GM12878 (cell line): Measurements from ENCODE around the gene DUOXA1. TPM values are rescaled to one million over a fixed set of nuclear protein-coding genes. Genes with fewer than 3 reads are reported as not detected.

Source experiments
- ATAC-seq: fragments of 200-7000 bp; cut with Tn5 transposase; 3 replicates; pipeline ENCODE4 v1.9.1; 2020; ENCODE audit warnings: mild to moderate bottlenecking, moderate library complexity
- BruUV-seq: library from RNA; stranded (reverse); fragments of 400-500 nt; replicated peaks from 2 replicates; lab custom pipeline; 2021; lab: Mats Ljungman, UMichigan
- CTCF ChIA-PET: fragments of 300-600 bp; sonication (Branson Sonifier 250); formaldehyde crosslinking; extraction: SDS; loops from one replicate; lab custom pipeline; 2021; ENCODE audit warnings: inconsistent platforms; lab: Yijun Ruan, JAX
- POLR2A ChIA-PET: fragments of 350-600 bp; formaldehyde crosslinking; extraction: SDS; loops from one replicate; lab custom pipeline; 2021; ENCODE audit warnings: inconsistent platforms; lab: Charles Lee
- RAD21 ChIA-PET: fragments of 300-600 bp; sonication (Branson Sonifier 250); formaldehyde crosslinking; loops from one replicate; lab custom pipeline; 2023; ENCODE audit warnings: antibody characterized with exemption; ENCODE audit not compliant: unreplicated experiment; lab: Charles Lee
- SMC1A ChIA-PET: fragments of 300-600 bp; sonication (Branson Sonifier 250); formaldehyde crosslinking; loops from one replicate; lab custom pipeline; 2023; ENCODE audit not compliant: unreplicated experiment, uncharacterized antibody; lab: Charles Lee
- DNase-seq: peaks from one replicate; pipeline ENCODE4 v3.0.0-alpha.2; 2011; ENCODE audit warnings: low read depth, low spot score
- FAIRE-seq: peaks from 3 replicates; lab custom pipeline; 2011; peaks lifted over from hg19 to GRCh38; lab: Jason Lieb, UNC
- H2AFZ ChIP-seq: 2 replicates; pipeline ENCODE4 v1.6.0; 2011; ENCODE audit warnings: low read depth, low read length, control low read depth; ENCODE audit not compliant: control insufficient read depth
- H3K27ac ChIP-seq: 2 replicates; pipeline ENCODE4 v1.5.1; 2011; ENCODE audit warnings: control low read depth; ENCODE audit not compliant: control insufficient read depth, insufficient read depth
- H3K27me3 ChIP-seq, 2 experiments: replicated peaks in 1 of 2; 2 replicates each; pipeline versions ENCODE4 v1.6.0 to v1.6.1; 2011; ENCODE audit warnings: low read length in 1 of 2; ENCODE audit not compliant: control insufficient read depth in 2 of 2, insufficient read depth in 2 of 2
- H3K36me3 ChIP-seq, 2 experiments: 2 replicates each; pipeline ENCODE4 v1.5.1; 2011; ENCODE audit warnings: low read length in 1 of 2; ENCODE audit not compliant: control insufficient read depth in 2 of 2, insufficient read depth in 2 of 2
- H3K4me1 ChIP-seq: 2 replicates; pipeline ENCODE4 v1.6.1; 2011; ENCODE audit warnings: mild to moderate bottlenecking, low read length, moderate library complexity, mixed read lengths; ENCODE audit not compliant: control insufficient read depth, insufficient read depth
- H3K4me2 ChIP-seq: 2 replicates; pipeline ENCODE4 v1.6.0; 2011; ENCODE audit warnings: control low read depth; ENCODE audit not compliant: control insufficient read depth, insufficient read depth
- H3K4me3 ChIP-seq: fragments of 200-600 bp; sonication (generic); 2 replicates; pipeline ENCODE4 v1.5.1; 2016
- H3K79me2 ChIP-seq: 2 replicates; pipeline ENCODE4 v1.6.0; 2011; ENCODE audit warnings: low read length; ENCODE audit not compliant: control insufficient read depth, insufficient read depth
- H3K9ac ChIP-seq: 2 replicates; pipeline ENCODE4 v1.8.0; 2011; ENCODE audit warnings: low read length, control low read depth, mixed read lengths; ENCODE audit not compliant: control insufficient read depth, insufficient read depth
- H3K9me3 ChIP-seq: replicated peaks from 3 replicates; pipeline ENCODE4 v1.5.1; 2011; ENCODE audit warnings: mild to moderate bottlenecking, low read length; ENCODE audit not compliant: control insufficient read depth, insufficient read depth
- H4K20me1 ChIP-seq: 2 replicates; pipeline ENCODE4 v1.6.0; 2011; ENCODE audit not compliant: control insufficient read depth, insufficient read depth
- BACH1 ChIP-seq: fragments of 450-650 bp; IDR thresholded peaks from 2 replicates; pipeline ENCODE4 v1.6.1; 2017; ENCODE audit warnings: mild to moderate bottlenecking, borderline replicate concordance
- BCL11A ChIP-seq: IDR thresholded peaks from 2 replicates; pipeline ENCODE4 v1.6.1; 2011; ENCODE audit warnings: low read depth, low read length
- BMI1 ChIP-seq: fragments of 450-650 bp; IDR thresholded peaks from 2 replicates; pipeline ENCODE4 v1.6.1; 2016; ENCODE audit warnings: mild to moderate bottlenecking, moderate library complexity, borderline replicate concordance
- E2F4 ChIP-seq: IDR thresholded peaks from 2 replicates; pipeline ENCODE4 v1.6.1; 2012; ENCODE audit warnings: low read depth, low read length, improper control_type of control experiment
- ETV6 ChIP-seq, 2 experiments: fragments of 450-650 bp in 1 of 2; IDR thresholded peaks in 1 of 2; conservative IDR thresholded peaks in 1 of 2; 2 replicates each; pipeline ENCODE4 v1.6.1; 2014; ENCODE audit warnings: antibody characterized with exemption in 1 of 2, borderline replicate concordance in 1 of 2, low read depth in 1 of 2, mild to moderate bottlenecking in 1 of 2, moderate library complexity in 1 of 2
- HDAC2 ChIP-seq: fragments of 200-600 bp; sonication (generic); IDR thresholded peaks from 2 replicates; pipeline ENCODE4 v1.6.1; 2017
- KLF5 ChIP-seq: fragments of 450-650 bp; IDR thresholded peaks from 2 replicates; pipeline ENCODE4 v1.6.1; 2014; ENCODE audit warnings: mild to moderate bottlenecking; ENCODE audit not compliant: partially characterized antibody
- PAX5 ChIP-seq: IDR thresholded peaks from 2 replicates; pipeline ENCODE4 v1.6.1; 2011; ENCODE audit warnings: low read depth, low read length, borderline replicate concordance
- RFX5 ChIP-seq: IDR thresholded peaks from 2 replicates; pipeline ENCODE4 v1.6.1; 2011; ENCODE audit warnings: low read depth, low read length, improper control_type of control experiment
- SRF ChIP-seq, 2 experiments: IDR thresholded peaks; 2 replicates each; pipeline ENCODE4 v1.6.1; 2011; ENCODE audit warnings: low read depth in 2 of 2, low read length in 2 of 2, mild to moderate bottlenecking in 1 of 2, moderate library complexity in 1 of 2
- STAT3 ChIP-seq: IDR thresholded peaks from 2 replicates; pipeline ENCODE4 v1.6.1; 2011; ENCODE audit warnings: low read depth, low read length, improper control_type of control experiment
- USF2 ChIP-seq: IDR thresholded peaks from 2 replicates; pipeline ENCODE4 v1.6.1; 2011; ENCODE audit warnings: low read depth, low read length, improper control_type of control experiment, borderline replicate concordance
- YY1 ChIP-seq: IDR thresholded peaks from 2 replicates; pipeline ENCODE4 v1.6.1; 2011; ENCODE audit warnings: low read depth, mild to moderate bottlenecking, low read length
- ZNF24 ChIP-seq: fragments of 450-650 bp; IDR thresholded peaks from 2 replicates; pipeline ENCODE4 v1.6.1; 2017; ENCODE audit warnings: antibody characterized with exemption, mild to moderate bottlenecking
- WGBS: methylation state at CpG from one replicate; pipeline ENCODE4 v1.1.6; 2016; ENCODE audit warnings: low lambda C conversion rate; ENCODE audit not compliant: insufficient replicate concordance, insufficient coverage; ENCODE audit errors: missing lambda C conversion rate; 5-methylcytosine and 5-hydroxymethylcytosine counted together
- in situ Hi-C: fragments of 300-500 bp; cut with MboI; formaldehyde crosslinking; loops from 9 replicates; pipeline ENCODE4 v1.14.3; 2018; ENCODE audit warnings: mixed read lengths
- intact Hi-C: fragments of 100-400 bp; cut with micrococcal nuclease; formaldehyde crosslinking; loops from one replicate; pipeline ENCODE4 v1.14.2; 2022; ENCODE audit not compliant: unreplicated experiment
- polyA plus RNA-seq, 11 experiments: library from polyadenylated mRNA; depleted of rRNA in 4 of 11; unstranded in 6 of 11; stranded (reverse) in 5 of 11; fragments of >200 nt; fragmentation: Nextera tagmentation in 4 of 11; fragmentation: Illumina TruSeq in 1 of 11; extraction: Ambion mirVana in 4 of 11; extraction: Trizol in 1 of 11; gene quantifications; 1 replicate in 1 of 11; 2 replicates in 10 of 11; pipeline versions ENCODE4 v1.2.1 to v1.2.3, GENCODE V29; 2011 to 2016; ENCODE audit warnings: inconsistent platforms in 2 of 11, missing spikeins in 2 of 11, low read depth in 1 of 11
- total RNA-seq, 4 experiments: library from RNA; depleted of rRNA in 3 of 4; stranded (reverse); fragments of >200 nt in 3 of 4; fragmentation: Illumina TruSeq in 1 of 4; extraction: Trizol in 1 of 4; gene quantifications; 2 replicates each; pipeline versions ENCODE4 v1.2.1 to v1.2.3, GENCODE V29; 2013 to 2021
- TF ChIP-seq, protein P1 (sequence below): fragments of 450-650 bp; formaldehyde crosslinking; IDR thresholded peaks from 2 replicates; pipeline ENCODE4 v1.4.0; 2022; ENCODE audit warnings: mild to moderate bottlenecking, moderate library complexity
- TF ChIP-seq, protein P2 (sequence below): IDR thresholded peaks from 2 replicates; pipeline ENCODE4 v1.6.1; 2012; ENCODE audit warnings: low read length, inconsistent platforms

The DUOXA1 gene
- total and polyA plus RNA-seq, 10 of the 15 experiments (the other 5 are each of a cell fraction or from before 2014, with no cell fraction given) = 0.08 TPM; not detected in 9

DNA sequence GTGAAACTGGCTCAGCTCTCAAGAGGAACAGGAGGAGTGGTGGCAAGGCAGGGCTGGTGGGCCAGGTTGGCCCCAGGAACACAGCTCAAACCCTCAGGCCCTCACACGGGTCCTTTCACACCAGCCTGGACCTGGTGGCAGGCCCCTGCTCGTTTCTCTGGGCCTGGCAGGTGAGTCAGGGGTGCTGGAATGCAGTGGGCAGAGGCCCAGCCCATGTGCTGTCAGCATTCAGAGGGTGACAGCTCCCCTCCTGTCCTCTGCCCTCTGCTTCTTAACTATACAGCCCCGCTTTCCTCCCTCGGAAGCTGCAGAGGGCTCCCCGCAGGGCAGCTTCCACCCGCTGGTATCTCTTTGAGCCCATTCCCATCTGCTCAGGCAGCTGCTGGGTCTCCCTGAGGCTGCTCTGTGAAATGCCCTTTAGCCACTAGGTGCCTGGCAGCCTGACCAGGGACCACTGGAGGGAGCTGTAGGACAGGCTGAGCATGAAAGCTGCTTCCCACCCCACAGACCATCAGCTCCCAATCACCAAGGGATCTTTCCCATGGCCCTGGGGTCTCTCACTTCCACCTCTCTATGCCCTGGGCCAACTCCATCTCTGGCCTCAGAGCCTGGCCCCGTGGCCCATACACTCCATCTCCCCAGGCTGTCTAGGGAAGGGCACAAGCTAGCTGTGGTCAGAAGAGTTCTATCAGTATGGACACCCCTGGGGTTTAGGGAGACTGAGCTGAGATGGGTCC lies 33.3 kb upstream of the DUOXA1 start (continued):
- TF ChIP-seq, protein P1, sequence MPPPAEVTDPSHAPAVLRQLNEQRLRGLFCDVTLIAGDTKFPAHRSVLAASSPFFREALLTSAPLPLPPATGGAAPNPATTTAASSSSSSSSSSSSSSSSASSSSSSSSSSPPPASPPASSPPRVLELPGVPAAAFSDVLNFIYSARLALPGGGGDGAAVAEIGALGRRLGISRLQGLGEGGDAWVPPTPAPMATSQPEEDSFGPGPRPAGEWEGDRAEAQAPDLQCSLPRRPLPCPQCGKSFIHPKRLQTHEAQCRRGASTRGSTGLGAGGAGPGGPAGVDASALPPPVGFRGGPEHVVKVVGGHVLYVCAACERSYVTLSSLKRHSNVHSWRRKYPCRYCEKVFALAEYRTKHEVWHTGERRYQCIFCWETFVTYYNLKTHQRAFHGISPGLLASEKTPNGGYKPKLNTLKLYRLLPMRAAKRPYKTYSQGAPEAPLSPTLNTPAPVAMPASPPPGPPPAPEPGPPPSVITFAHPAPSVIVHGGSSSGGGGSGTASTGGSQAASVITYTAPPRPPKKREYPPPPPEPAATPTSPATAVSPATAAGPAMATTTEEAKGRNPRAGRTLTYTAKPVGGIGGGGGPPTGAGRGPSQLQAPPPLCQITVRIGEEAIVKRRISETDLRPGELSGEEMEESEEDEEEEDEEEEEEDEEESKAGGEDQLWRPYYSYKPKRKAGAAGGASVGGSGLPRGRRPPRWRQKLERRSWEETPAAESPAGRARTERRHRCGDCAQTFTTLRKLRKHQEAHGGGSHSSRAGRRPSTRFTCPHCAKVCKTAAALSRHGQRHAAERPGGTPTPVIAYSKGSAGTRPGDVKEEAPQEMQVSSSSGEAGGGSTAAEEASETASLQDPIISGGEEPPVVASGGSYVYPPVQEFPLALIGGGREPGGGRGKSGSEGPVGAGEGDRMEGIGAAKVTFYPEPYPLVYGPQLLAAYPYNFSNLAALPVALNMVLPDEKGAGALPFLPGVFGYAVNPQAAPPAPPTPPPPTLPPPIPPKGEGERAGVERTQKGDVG (CRISPR knock-in tag) = no peak
- TF ChIP-seq SRF (IDR thresholded peaks at IDR 0.05; ENCODE audit: low read depth in 2 of 2, low read length in 2 of 2) (no peak), HDAC2 (no peak)
- TF ChIP-seq, protein P2, sequence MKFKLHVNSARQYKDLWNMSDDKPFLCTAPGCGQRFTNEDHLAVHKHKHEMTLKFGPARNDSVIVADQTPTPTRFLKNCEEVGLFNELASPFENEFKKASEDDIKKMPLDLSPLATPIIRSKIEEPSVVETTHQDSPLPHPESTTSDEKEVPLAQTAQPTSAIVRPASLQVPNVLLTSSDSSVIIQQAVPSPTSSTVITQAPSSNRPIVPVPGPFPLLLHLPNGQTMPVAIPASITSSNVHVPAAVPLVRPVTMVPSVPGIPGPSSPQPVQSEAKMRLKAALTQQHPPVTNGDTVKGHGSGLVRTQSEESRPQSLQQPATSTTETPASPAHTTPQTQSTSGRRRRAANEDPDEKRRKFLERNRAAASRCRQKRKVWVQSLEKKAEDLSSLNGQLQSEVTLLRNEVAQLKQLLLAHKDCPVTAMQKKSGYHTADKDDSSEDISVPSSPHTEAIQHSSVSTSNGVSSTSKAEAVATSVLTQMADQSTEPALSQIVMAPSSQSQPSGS = no peak

DNA sequence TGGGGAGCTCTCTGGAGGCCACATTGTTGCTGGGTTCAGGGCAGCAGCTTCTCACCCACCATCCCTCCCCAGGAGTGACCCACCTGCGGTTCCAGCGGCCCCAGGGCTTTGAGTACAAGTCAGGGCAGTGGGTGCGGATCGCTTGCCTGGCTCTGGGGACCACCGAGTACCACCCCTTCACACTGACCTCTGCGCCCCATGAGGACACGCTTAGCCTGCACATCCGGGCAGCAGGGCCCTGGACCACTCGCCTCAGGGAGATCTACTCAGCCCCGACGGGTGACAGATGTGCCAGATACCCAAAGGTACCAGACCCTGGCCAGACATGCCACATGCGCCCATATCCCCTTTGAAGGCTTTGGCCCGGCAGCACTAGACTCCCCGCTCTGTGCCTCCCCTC lies 32.0 kb upstream of the DUOXA1 start:
- ChIA-PET POLR2A (no interaction called here), SMC1A (interaction anchor here (1.9 to 9.7 kb wide), 2 partner anchors 42 to 138 kb away, joined by 4 to 159 read pairs; no protein-coding TSS in a partner anchor), CTCF (interaction anchor here (1.0 to 16.3 kb wide), 7 partner anchors 20 to 450 kb away, joined by 3 to 253 read pairs (median 6); partner anchors contain the start of gene SHF), RAD21 (interaction anchor here (1.4 kb wide), 1 partner anchor 43 kb away, joined by 6 read pairs; no protein-coding TSS in a partner anchor)
- 96% methylated on average over 14 of the region's 14 CpGs for WGBS
- H3K27ac ChIP-seq = no peak overlapping the region
- FAIRE-seq = no peak
- intact Hi-C loops (loop anchor here (2.0 kb wide), 1 partner anchor 295 kb away; no protein-coding TSS in a partner anchor), in situ Hi-C loops (loop anchor here (5.0 kb wide), 1 partner anchor 111 kb away; no protein-coding TSS in a partner anchor)
- peaks cover 4% of the 10 kb centered on the region for H3K79me2 ChIP-seq
- H2AFZ ChIP-seq = no peak overlapping the region
- no TSS peak for BruUV-seq
- no peaks in the 10 kb centered on the region for H4K20me1 ChIP-seq
- no peak for ATAC-seq
- no peaks in the 10 kb centered on the region for H3K27me3 ChIP-seq
- H3K4me1 ChIP-seq = peaks cover 7% of the 10 kb centered on the region
- H3K4me2 ChIP-seq = no peak overlapping the region
- H3K36me3 ChIP-seq = no peaks in the 10 kb centered on the region
- no peaks in the 10 kb centered on the region for H3K9me3 ChIP-seq
- no peak for DNase-seq
- no peak overlapping the region for H3K4me3 ChIP-seq
- H3K9ac ChIP-seq = no peak overlapping the region
- no peak for TF ChIP-seq BACH1
- TF ChIP-seq BMI1 = no peak
- TF ChIP-seq ZNF24 = no peak
- TF ChIP-seq YY1 = no peak
- no peak for TF ChIP-seq USF2
- TF ChIP-seq ETV6 (conservative IDR thresholded peaks at IDR 0.05 in 1 of 2, IDR thresholded peaks at IDR 0.05 in 1 of 2; ENCODE audit: borderline replicate concordance in 1 of 2, low read depth in 1 of 2) = no peak
- TF ChIP-seq KLF5 = no peak
- TF ChIP-seq RFX5 = no peak
- no peak for TF ChIP-seq PAX5
- no peak for TF ChIP-seq STAT3
- no peak for TF ChIP-seq E2F4
- TF ChIP-seq BCL11A = no peak
